Activated effector memory CD4-positive, alpha-beta T cell treated with anti-CD3 and anti-CD28 coated beads, Interleukin-2, amount 50 U/mL, for 16 hours (primary cell): Measurements from ENCODE around the gene LRFN2.

Experiments used
- DNase-seq: peaks from one replicate; pipeline ENCODE4 v3.0.0-alpha.2; 2020

LRFN2 gene

DNA sequence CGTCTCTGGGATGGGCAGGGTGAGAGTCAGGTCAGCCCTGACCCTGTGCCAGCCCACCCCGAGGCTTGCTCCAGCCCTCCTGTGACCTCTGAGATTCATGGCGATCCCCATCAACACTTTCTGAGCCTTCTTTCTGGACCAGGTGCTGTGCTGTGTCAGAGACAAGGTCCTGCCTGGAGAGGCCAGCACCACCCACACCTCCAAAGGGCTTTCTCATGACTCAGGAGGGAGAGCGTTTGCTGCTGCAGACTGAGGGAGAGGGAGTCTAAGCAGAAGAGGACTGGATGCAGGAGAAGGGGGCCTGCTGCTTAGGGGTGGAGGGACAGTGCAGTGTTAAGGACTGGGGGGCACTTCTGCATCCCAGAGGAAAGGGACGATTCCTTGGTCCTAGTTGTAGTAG lies 193.5 kb downstream of the LRFN2 start:
- no peak for DNase-seq

DNA sequence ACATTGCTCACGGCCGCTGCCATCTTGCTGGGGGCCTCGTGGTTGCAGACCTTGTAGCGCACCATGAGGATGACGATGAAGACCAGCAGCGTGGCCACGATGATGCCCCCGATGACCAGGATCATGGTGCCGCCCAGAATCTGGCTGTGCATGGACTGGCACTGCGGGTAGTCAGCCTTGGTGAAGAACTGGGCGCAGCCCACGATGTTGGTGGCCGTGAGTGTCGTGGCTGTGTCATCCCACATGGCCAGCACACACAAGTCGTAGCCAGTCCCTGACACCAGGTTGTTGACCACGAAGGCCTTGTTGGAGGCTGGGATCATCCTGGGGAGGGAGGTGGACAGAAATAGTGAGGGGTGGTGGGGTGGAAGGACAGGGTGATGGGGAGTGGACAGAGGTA lies 194.6 kb downstream of the LRFN2 start:
- DNase-seq = no peak

DNA sequence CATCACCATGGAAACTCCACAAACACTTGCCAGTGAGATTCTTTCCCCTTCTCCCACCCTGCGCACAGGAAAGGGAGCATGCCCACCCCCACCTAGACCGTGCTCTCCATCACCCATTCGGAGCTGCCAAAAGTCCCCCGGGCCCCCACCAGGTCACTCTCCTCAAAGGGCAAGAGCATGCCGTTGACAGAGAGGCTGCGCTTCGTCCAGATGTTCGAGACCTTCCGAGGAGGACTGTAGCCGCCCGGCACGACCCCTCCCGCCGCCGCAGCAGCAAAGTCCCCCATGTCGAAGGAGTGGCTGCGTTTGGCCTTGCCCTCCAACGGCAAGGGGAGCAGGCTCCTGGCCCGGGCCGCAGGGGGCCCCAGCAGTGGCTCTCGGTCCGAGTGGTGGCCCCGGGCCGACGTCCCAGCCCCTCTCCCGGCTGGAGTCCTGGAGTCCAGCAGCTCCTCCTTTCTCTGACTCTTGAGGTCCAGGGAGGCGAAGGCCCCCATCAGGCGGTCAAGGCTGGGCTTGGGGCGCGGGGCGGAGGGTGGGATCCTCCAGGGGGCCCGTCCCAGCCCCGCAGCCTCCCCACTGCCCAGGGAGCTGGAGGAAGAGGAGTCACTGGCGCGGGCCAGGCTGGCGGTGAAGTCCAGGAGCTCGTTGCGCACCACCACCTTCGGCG lies 195.2 kb downstream of the LRFN2 start:
- DNase-seq = no peak

DNA sequence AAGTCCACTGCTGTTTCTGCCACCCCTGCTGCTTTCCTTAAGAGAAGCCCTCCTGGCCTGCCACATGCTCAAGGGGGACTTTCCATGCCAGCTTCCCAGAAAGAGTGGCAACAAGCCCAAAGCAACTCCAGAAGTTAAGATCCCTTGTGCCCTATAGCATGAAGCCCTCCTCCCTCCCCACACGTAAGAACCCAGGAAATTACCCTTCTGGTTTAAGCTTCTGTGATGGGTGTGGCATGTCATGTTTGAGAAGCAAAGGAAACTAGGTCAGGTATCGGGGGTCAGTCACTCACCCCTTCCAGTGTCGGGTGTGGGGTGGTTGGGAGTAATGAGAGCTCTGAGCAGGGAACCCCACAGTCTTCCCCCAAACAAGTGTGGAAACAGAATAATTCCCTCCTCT lies 196.1 kb downstream of the LRFN2 start:
- no peak for DNase-seq

DNA sequence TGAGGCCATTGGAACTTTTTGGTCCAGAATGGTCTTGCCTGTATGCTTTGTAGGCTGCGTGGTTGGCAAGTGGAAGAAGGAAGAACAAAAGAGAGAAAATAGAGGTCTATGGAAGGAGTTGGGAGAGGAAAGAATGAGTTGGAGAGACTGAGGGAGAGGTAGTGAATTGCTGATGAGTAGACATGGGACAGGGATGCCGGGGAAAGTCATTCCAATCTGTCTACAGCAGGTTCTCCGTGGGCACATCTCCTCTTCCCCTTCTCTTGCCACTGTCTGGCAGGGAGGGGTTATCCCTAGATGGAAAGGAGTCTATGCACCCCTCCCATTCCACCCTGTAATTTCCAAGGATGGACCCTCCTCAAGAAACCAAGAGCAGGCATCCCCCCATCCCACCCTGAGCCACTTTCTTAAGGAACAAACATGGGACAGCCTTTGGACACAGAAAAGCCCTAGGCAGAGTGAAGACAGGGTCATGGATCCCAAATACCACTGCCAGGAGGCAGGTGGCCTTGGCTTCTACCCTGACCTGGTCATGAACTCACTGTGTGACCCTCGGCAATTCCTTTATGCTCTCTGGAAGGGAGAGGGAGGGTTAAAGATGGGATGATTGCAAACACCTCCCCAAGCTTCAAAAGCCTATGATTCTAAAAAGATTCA lies 196.9 kb downstream of the LRFN2 start:
- no peak for DNase-seq

DNA sequence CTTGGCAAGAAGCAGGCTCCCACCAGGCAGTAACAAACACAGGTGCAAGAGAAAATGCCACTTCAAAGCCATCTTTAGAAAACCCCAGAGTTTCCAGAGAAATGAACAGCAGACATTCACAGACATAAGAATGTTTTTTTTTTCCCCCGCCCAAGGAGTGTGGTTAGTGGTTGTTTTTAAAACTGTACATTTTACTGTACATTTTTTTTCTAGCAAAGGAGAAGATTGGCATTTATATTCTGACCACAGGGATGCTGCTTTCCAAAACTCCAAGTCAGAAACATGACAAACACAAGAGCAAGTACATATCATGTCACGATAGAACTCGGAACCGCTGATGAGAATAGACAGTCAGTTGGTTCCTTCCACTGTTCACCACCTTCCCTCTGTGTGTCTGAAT lies 197.9 kb downstream of the LRFN2 start:
- no peak for DNase-seq

DNA sequence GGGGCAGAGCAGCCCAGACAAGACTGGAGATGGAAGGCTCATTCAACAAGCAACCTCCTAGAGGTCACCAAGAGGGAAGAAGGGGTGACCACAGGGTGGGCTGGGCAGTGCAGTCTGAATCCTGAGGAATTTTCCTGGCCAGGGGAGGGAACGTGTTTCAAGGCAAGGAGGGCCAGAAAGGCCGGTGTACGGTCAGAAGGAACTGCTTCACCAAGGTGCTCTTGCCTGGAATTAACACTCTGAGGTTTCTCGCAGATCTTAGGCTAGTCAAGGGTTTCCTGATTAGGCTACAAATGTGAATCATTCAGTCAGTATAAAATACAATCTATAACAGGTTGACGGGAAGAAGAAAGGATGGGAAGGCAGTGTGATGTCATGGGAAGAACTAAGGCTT lies 199.3 kb downstream of the LRFN2 start:
- no peak for DNase-seq

DNA sequence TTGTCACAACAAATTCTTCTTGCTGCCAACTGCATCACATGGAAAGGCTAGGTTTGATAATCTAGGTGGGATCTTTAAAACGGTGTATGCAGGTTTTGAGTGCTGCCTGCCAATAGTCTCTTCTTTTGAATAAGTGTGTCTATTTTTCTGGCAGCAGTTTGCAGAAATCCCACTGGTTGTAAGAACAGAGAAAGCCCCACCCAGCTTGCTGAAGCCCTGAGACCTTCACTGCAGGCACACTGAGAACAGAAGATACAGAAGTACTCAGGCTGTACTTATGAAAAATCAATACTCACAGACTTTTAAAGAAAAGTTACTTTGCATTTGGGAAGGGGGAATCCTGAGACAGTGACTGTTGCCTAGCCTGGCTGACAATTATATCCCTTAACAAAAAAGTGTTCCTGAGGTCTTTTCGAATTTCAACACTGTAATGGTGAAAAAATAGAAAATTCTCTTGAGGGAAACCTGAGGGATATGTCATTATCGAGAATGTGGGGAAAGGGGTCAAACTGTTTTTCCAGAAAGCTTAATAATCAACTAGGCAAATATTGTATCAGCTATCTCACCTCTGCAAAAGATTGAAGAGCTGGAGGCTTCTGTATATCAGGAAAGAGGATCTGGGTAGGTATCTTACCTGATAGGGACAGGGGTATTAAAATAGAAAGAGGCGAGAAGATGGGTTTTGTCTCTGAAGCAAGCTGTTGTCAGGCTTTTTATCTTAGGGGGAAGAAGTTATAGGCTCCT lies 199.9 kb downstream of the LRFN2 start:
- no peak for DNase-seq

DNA sequence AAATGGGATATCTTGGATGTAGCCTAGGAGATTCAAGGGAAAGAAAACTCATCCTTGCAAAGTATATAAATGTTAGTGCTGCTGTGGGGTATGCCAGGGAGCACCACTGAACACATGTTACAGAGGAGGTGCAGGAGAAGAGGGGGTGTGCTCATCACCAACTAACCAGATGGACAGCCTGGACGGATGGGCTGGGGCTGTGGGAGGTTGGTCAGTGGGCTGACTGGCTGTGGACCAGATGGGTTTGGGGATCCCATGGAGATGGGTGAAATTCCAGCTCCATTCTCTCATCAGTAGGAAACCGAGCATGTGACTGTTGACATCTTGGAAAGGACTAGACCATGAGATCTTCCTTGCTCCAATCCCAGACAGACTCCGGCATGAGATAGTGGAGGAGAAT lies 201.0 kb downstream of the LRFN2 start:
- no peak for DNase-seq

DNA sequence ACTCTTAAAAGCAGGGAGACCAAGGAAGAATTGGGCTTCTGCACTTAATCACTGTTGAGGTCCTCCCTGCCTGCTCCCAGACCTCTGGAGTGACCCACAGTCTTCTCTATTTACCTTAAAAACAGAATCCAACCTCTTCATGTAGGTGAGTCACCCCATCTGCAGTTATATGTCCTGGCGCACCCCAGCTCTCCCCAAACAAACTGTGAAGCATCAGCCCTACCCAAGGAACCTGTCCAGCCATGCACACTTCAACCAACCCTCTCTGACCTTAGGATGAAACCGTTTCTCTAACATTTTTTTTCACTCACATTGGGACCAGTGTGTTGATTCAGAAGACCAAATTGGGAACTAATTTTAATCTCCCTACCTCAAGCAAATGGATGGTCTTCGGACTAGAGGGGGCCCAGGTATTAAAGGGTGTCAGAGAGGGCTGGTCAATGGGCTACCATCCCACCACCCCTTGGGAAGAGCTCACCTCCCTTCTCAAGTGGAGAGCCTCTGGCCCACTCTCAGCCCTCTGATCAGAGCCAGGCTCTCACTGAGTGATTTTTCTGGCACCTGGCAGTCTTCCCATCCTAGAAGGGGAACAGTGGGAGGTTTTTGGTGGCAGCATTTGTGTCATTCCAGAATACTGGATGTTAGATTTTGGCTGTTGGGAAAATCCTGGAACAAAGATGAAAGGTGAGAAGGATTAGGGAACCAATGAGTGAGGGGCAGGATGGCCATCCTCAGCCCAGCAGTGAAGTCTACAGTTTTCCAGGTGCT lies 203.6 kb downstream of the LRFN2 start:
- DNase-seq = no peak

DNA sequence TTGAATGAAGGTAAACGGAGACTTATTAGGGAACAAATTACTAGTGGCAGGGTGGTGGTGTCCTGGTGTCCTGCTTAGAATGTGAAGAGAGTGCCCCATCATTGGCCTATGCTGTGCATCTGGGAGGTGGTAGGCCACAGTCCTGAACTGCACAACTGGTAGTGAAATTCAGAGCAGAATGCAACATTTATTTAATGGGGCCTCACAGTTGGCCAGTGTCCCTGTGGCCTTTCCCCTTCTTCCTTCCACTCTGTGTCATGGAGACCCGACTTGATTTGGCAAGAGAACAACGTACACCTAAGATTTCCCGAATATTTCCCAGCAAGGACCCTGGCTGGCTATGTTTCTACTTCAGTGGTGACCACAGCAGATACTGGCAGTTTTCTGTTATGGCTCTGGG lies 206.9 kb downstream of the LRFN2 start:
- no peak for DNase-seq

DNA sequence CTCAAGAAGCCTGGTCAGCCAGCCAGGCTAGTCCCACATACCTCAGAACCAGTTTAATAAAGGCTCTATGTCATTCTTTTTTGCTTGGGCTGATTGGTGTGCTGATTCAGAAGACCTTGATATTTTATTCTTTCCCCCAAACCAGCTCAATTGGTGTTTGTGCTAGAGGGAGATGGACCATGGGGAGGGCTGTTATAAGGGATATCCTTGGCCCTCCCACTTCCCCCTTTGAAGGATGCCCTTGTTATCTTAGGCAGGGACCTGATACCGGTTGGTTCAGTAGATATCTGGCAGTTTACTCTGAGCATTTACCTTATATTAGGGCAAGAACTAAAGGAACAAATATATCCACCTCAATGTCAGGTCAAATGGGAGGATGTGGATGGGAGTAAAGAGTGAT lies 207.4 kb downstream of the LRFN2 start:
- DNase-seq = no peak

DNA sequence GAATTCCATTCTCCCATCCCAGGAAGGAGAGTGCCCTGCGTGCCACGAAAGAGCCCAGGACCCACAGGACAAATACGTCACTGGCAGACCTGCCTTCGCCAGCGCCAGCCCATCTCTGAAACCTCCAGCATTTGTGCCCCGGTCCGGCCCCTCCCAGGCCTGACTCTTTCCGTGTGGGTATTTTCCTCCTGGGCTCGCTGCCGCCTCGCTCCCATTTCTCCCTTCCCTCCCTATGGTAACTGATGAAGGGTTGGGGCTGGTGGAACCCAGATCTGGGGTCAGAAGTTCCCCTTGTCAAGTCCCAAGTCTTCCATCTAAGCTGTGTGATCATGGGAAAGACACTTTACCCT lies 208.5 kb downstream of the LRFN2 start:
- DNase-seq = no peak

DNA sequence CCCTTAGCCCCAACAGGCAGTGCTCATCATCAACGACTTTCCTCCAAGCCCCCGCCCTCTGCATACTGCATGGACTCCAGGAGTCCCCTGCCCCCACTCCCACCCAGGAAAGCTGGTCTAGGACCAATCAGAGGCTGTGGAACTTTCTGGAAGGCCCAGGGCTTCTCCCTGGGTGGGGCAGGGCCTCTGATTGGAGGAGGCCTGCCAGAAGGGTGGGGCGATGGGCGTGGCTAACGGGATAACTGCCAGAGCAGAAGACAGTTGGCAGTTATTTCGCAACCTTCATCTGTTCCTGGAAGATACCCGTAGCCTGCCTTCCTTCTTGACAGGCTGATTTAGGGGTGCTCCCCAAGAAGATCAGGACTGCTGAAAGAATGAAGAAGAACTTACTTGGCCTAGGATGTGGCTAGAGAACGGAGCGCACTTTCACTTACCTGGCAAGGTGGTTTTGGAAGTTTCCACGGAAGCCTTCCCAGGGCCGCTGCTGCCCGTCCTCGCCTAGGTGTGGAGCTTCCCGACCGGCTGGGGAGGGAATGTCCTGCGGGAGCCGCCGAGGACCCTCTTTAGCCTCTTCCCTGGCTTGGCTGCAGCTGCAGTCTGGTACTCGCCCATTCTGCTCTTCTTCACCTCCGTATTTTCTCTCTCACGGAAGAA lies 209.0 kb downstream of the LRFN2 start:
- DNase-seq = no peak

DNA sequence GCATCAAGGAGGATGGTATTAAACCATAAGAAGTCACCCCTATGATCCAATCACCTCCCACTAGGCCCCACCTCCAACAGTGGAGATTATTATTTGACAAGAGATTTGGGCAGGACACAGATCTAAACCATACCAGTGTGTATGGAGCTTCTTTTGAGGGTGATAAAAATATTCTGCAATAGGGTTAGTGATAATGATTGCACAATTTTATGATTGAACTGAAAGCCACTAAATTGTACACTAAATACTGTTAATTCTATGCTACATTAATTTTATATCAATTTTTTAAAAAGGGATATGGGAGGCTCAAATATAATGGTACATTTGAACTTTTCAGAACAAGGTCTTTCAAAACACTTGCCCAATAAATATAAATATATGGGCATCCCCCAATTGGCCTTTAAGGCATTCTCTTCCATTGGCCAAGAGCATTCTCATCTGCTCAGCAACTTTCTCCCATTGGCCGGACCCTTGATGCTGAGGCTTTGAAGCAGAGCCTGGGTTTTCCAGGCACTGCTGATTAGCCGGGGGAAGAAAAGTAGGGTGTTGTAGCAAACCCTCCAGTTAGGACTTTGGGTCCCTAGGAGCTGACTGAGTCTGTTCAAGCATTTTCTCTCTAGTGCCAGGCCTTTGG lies 209.9 kb downstream of the LRFN2 start:
- no peak for DNase-seq

DNA sequence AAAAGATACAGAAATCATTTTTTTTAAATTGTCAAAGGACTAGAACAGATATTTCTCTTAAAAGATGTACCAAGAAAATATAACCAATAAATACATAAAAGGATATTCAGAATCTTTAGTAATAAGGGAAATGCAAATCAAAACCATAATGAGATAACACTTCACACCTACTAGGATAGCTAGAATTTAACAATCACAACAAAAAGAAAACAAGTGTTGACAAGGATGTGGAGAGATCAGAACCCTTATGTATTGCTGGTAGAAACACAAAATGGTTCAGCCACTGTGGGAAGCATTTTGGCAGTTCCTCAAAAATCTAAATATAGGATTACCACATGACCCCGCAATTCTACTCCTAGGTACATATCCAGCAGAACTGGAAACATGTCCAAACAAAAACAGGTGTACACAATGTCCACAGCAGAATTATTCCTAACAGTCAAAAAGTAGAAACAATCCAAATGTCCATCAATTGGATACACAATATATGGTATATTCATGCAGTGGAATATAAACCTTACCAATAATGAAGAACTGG lies 211.0 kb downstream of the LRFN2 start:
- DNase-seq = no peak

DNA sequence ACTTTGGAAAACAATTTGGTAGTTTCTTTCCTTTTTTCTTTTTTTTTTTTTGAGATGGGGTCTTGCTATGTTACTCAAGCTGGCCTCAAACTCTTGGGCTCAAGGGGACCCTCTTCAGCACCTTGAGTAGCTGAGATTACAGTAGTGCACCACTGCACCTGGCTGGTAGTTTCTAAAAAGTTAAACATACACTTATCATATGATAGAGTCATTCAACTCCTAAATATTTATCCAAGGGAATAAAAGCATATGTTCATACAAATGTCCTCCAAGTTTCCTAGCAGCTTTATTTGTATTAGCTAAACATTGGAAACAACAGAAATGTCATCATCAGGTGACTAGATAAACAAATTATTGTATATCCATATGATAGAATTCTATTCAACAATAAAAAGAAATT lies 213.9 kb downstream of the LRFN2 start:
- DNase-seq = no peak

DNA sequence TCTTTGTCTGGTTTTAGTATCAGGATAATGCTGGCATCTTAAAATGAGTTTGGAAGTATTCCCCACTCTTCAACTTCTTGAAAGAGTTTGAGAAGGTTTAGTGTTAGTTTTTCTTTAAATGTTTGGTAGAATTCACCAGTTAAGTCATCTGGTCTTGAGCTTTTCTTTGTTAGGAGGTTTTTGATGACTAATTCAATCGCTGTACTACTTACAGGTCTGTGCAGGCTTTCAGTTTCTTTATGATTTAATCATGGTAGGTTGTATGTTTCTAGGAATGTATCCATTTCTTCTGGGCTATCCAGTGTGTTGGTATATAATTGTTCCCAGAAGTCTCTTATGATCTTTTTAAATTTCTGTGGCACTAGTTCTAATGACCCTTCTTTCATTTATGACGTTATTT lies 215.5 kb downstream of the LRFN2 start:
- no peak for DNase-seq

DNA sequence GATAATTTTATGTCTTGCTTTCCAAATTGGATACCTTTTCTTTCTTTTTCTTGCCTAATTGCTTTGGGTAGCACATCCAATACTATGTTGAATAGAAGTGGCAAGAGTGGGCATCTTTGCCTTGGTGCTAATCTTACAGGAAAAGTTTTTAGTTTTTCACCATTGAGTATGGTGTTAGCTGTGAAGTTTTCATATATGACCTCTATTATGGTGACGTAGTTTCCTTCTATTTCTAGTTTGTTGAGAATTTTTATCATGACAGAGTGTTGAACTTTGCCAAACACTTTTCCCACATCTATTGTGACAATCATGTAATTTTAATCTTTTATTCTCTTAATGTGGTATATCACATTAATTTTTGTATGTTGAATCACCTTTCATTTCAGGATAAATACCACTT lies 216.1 kb downstream of the LRFN2 start:
- no peak for DNase-seq

DNA sequence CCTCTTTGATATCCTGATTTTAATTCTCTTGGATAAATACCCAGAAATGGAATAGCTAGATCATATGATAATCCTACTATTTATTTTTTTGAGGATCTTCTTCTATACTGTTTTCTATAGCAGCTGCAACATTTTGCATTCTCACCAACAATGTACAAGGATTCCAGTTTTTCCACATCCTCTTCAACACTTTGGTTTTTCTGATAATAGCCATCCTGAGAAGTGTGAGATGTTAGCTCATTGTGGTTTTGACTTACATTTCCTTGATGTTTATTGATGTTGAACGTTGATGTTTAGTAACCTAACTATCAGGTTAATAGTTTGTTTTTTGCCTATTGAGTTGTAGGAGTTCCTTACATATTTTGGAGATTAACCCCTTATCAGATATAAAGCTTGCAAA lies 217.3 kb downstream of the LRFN2 start:
- no peak for DNase-seq

DNA sequence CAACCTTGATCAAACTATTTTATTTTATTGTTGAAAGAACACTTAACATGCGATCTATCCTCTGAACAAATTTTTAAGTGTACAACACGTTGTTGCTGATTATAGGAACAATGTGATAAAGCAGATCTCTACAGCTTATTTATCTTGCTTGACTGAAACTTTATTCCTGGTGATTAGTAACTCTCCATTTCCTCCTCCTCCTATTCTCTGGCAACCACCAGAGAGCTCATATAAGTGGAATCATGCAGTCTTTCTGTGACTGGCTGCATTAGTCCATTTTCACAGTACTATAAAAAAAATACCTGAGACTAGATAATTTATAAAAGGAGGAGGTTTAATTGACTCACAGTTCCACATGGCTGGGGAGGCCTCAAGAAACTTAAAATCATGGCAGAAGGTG lies 218.1 kb downstream of the LRFN2 start:
- DNase-seq = no peak

DNA sequence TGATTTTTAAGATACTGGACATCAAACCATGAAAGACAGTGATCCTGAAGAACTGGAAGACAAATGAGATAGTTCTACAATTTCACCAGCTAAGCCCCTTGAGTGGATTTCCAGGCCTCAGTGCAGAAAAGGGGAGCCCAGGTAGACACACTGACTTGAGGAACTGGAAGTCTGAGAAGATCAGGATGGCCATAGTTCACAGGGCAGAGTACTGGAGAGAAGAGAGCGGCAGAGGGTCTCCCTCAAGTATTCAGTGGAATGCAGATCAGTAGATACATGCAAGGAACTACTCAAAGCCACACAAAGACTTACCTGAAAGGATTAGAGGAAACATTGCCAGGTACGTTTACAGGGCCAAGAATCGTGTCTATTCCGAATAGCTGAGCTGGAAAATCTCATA lies 224.3 kb downstream of the LRFN2 start:
- no peak for DNase-seq
